Forelimb muscle (tissue), 1 donor: ENCODE data around the gene UCK1. TPM values are rescaled to one million over a fixed set of nuclear protein-coding genes. Genes with fewer than 3 reads are reported as not detected.

Experiments used
- DNase-seq: peaks from one replicate; pipeline ENCODE4 v3.0.0-alpha.2; 2013; ENCODE audit warnings: low read depth
- polyA plus RNA-seq: library from polyadenylated mRNA; unstranded; fragments of 120-200 nt; gene quantifications from one replicate; pipeline ENCODE4 v1.2.1, GENCODE V29; 2013; ENCODE audit not compliant: insufficient read length

The UCK1 gene
- polyA plus RNA-seq, 1 donor, result 24.8 TPM

- DNase-seq, result no peak
These were observed 53.7 kb downstream of the UCK1 start for GRCh38 chr9:131477367-131477766.

GRCh38 chr9:131476777-131477345 is 54.2 kb downstream of the UCK1 start:
- DNase-seq, result no peak

DNA sequence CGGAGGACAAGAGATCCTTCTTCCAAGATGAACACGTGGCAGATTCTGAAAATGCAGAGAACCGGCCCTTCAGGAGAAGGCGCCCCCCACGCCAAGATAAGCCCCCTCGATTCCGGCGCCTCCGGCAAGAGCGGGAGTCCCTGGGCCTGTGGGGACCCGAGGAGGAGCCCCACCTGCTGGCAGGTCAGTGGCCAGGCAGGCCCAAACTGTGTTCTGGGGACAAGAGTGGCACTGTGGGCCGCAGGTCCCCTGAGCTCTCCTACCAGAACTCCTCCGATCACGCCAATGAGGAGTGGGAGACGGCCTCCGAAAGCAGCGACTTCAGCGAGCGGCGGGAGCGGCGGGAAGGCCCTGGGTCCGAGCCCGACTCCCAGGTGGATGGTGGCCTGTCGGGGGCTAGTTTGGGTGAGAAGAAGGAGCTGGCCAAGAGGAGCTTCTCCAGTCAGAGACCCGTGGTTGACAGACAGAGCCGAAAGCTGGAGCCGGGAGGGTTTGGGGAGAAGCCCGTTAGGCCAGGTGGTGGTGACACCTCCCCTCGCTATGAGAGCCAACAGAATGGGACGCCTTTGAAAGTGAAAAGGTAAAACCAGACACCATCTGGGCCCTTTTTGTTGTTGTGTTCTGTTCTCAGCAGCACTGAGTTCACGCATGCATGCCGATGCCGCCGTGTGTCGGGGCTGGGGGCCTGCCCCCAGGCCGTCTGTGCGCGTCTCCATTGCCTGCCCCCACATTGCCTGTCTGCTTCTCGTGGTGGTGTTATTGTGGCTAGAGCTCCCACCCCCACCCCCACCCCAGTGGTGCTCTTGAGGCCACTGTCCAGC is 54.9 kb downstream of the UCK1 start:
- DNase-seq, result no peak

DNA sequence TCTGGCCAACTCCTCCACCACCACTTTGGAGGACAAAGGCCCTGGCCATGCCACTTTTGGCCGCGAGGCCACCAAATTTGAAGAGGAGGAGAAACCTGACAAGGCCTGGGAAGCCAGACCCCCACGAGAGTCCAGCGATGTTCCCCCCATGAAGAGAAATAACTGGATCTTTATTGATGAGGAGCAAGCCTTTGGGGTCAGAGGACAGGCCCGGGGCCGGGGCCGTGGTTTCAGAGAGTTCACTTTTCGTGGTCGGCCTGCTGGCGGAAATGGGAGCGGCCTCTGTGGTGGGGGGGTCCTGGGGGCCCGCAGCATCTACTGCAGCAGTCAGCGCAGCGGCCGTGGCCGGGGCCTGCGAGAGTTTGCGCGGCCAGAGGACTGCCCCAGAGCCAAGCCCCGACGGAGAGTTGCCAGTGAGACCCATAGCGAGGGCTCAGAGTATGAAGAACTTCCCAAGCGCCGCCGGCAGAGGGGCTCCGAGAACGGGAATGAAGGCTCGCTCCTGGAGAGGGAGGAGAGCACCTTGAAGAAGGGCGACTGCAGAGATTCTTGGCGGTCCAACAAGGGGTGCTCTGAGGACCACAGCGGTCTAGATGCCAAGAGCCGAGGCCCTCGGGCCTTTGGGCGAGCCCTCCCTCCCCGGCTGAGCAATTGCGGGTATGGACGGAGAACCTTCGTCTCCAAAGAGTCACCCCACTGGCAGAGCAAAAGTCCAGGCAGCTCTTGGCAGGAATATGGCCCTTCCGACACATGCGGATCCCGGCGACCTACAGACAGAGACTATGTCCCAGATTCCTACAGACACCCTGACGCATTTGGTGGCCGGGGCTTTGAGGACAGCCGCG is 55.7 kb downstream of the UCK1 start:
- DNase-seq, result no peak

DNA sequence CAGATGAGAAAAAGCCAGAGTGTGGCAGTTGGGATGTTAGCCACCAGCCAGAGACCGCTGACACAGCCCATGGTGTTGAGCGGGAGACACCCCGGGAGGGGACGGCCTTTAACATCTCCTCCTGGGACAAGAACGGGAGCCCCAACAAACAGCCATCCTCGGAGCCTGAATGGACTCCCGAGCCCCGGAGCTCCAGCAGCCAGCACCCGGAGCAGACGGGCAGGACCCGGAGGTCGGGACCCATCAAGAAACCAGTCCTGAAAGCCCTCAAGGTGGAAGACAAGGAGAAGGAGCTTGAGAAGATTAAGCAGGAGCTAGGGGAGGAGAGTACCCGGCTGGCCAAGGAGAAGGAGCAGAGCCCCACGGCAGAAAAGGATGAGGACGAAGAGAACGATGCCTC is 56.4 kb downstream of the UCK1 start:
- no peak for DNase-seq

DNA sequence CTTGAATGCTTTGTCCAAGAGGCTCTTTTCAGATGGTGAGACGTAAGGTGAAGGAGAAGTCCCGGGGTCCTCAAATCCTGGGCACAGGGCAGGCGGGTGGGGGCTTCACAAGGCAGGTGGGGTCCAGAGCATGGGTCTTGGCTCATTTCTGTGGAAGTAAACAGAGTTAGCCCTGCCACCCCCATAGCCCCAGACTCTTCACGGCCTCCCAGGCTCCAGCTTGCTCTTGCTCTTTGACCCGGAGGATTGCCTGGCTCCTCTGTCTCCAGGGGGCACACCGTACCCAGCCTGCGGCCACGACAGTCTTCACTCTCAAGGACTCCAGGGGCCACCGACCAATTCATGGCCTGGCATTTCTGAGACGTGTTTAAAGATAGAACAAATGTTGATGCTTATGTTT is 57.2 kb downstream of the UCK1 start:
- DNase-seq, result no peak

Other genes with a start within 250 kb of the UCK1 start
- gene PLPP7, start 241.5 kb downstream of the UCK1 start, polyA plus RNA-seq, result 45.7 TPM
- 133 TPM for gene PRRC2B, start 137.2 kb downstream of the UCK1 start, polyA plus RNA-seq
- gene POMT1, start 28.3 kb downstream of the UCK1 start, polyA plus RNA-seq, result 23.6 TPM
- gene PRRT1B, start 14.3 kb upstream of the UCK1 start, polyA plus RNA-seq, result 0.10 TPM
- gene RAPGEF1, start 208.8 kb upstream of the UCK1 start, polyA plus RNA-seq, result 90.5 TPM